Measurements from ENCODE around the gene PBRM1. TPM values are rescaled to one million over a fixed set of nuclear protein-coding genes. Genes with fewer than 3 reads are reported as not detected.

PBRM1 gene
- total and polyA plus RNA-seq, 2 donors (not counting 1 experiment from before 2014, with no cell fraction given), result 16.8 to 85.9 TPM

DNA sequence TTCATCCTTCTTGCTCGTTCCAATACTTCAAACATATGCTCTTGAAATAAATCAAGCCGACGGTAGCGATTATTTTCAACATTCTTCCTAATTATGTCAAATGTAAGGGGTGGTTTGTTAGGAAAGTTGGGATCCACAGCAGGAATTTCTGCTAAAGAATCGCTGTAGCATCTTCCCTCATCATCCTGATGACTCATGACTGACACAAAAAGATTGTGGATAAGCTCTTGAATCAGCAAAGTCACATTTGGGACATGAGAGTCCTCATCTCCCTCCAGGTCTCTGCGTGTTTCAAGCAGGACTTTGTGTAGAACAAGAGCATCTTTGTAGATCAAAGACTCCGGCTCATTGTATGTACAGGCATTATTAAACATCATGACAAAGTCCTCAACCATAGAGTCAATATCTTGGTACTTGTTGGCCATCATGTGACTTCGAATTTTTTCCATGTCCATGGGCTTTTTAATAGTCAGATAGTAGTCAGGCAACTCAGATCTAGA lies 76.3 kb downstream of the PBRM1 start:
- ChIA-PET CTCF (no interaction called here), POLR2A (no interaction called here)
- H3K36me3 ChIP-seq (replicated peaks in 1 of 2; ENCODE audit: control extremely low read depth in 1 of 2, control insufficient read depth in 1 of 2, extremely low read depth in 1 of 2, insufficient read depth in 2 of 2, low read length in 1 of 2), result peaks cover 4 to 62% of the 10 kb centered on the region in 2 experiments
- no peak overlapping the region for H3K27ac ChIP-seq (ENCODE audit: low read length in 2 of 2)
- TF ChIP-seq, protein P1, sequence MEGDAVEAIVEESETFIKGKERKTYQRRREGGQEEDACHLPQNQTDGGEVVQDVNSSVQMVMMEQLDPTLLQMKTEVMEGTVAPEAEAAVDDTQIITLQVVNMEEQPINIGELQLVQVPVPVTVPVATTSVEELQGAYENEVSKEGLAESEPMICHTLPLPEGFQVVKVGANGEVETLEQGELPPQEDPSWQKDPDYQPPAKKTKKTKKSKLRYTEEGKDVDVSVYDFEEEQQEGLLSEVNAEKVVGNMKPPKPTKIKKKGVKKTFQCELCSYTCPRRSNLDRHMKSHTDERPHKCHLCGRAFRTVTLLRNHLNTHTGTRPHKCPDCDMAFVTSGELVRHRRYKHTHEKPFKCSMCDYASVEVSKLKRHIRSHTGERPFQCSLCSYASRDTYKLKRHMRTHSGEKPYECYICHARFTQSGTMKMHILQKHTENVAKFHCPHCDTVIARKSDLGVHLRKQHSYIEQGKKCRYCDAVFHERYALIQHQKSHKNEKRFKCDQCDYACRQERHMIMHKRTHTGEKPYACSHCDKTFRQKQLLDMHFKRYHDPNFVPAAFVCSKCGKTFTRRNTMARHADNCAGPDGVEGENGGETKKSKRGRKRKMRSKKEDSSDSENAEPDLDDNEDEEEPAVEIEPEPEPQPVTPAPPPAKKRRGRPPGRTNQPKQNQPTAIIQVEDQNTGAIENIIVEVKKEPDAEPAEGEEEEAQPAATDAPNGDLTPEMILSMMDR (IDR thresholded peaks at IDR 0.05), result no peak
- no peak for TF ChIP-seq EZH2 (IDR thresholded peaks at IDR 0.05; ENCODE audit: borderline replicate concordance, insufficient read depth, low read depth, low read length, poor library complexity, severe bottlenecking)
- H3K9me3 Mint-ChIP-seq (ENCODE audit: insufficient read depth), result no peaks in the 10 kb centered on the region
- no peaks in the 10 kb centered on the region for H3K27me3 Mint-ChIP-seq
- peaks cover 1% of the 10 kb centered on the region for H3K4me1 Mint-ChIP-seq
- H3K79me2 ChIP-seq (ENCODE audit: control insufficient read depth, insufficient read depth, low read length), result peaks cover 11% of the 10 kb centered on the region
- H3K27ac Mint-ChIP-seq, result no peak overlapping the region
- intact Hi-C loops (cut with micrococcal nuclease), result no loop called here
- no peaks in the 10 kb centered on the region for H3K27me3 ChIP-seq (replicated peaks in 1 of 4; ENCODE audit: control extremely low read depth in 1 of 4, control insufficient read depth in 3 of 4, insufficient read depth in 4 of 4, low read length in 3 of 4)
- H3K4me3 ChIP-seq (ENCODE audit: control extremely low read depth in 1 of 5, extremely low read depth in 1 of 5, insufficient read depth in 1 of 5, low read depth in 2 of 5, low read length in 4 of 5), result no peak overlapping the region
- no peak overlapping the region for H3K4me3 Mint-ChIP-seq
- WGBS (ENCODE audit: insufficient coverage), result 100% methylated on average over 1 of the region's 8 CpGs
- H3K4me1 ChIP-seq (ENCODE audit: control insufficient read depth in 2 of 2, insufficient read depth in 2 of 2, low read length in 2 of 2), result no peaks in the 10 kb centered on the region
- ATAC-seq (ENCODE audit: low read depth), result no peak
- H2AFZ ChIP-seq (ENCODE audit: insufficient read depth, low read depth, low read length, poor library complexity, severe bottlenecking), result no peak overlapping the region
- no peak for DNase-seq
- H3K9ac ChIP-seq (ENCODE audit: low read length), result no peak overlapping the region
- H3K4me2 ChIP-seq (replicated peaks; ENCODE audit: low read depth, low read length, poor library complexity, severe bottlenecking), result no peak overlapping the region
- no peaks in the 10 kb centered on the region for H3K9me3 ChIP-seq (ENCODE audit: control extremely low read depth in 1 of 3, control insufficient read depth in 2 of 3, insufficient read depth in 1 of 3, low read length in 2 of 3)
- peaks cover 2% of the 10 kb centered on the region for H4K20me1 ChIP-seq (ENCODE audit: control insufficient read depth, insufficient read depth, low read length, poor library complexity, severe bottlenecking)

DNA sequence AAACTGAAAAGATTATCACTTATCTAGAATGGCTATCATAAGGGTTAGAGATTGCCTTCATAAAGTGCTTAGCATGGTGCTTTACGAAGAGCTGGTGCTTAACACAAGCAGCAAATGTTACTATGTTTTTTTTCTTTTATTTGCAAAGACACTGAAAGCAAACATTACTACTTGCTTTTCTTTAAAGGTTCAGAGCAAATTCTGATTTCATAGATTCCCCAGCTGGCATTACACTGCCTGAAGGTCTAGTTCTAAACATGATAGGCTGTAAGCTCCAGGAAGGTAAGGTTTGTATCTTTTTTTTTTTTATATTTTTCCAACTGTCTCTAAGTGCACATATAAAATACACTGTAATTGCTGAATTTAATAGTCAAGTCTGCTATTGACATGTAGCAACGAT lies 77.4 kb downstream of the PBRM1 start:
- Mint-ChIP-seq H3K27ac (no peak overlapping the region), H3K4me1 (peaks cover 1% of the 10 kb centered on the region), H3K9me3 (ENCODE audit: insufficient read depth) (no peaks in the 10 kb centered on the region), H3K27me3 (no peaks in the 10 kb centered on the region), H3K4me3 (no peak overlapping the region)
- DNase-seq (no peak), ATAC-seq (ENCODE audit: low read depth) (no peak)
- no CpG with 5 or more reads among the region's 2 CpGs for WGBS (ENCODE audit: insufficient coverage)
- Histone ChIP-seq H3K79me2 (ENCODE audit: control insufficient read depth, insufficient read depth, low read length) (peaks cover 11% of the 10 kb centered on the region), H3K9me3 (ENCODE audit: control extremely low read depth in 1 of 3, control insufficient read depth in 2 of 3, insufficient read depth in 1 of 3, low read length in 2 of 3) (no peaks in the 10 kb centered on the region), H3K36me3 (replicated peaks in 1 of 2; ENCODE audit: control extremely low read depth in 1 of 2, control insufficient read depth in 1 of 2, extremely low read depth in 1 of 2, insufficient read depth in 2 of 2, low read length in 1 of 2) (peaks cover 8 to 68% of the 10 kb centered on the region in 2 experiments), H3K4me1 (ENCODE audit: control insufficient read depth in 2 of 2, insufficient read depth in 2 of 2, low read length in 2 of 2) (no peaks in the 10 kb centered on the region), H3K27ac (ENCODE audit: low read length in 2 of 2) (no peak overlapping the region), H3K9ac (ENCODE audit: low read length) (no peak overlapping the region), H3K4me2 (replicated peaks; ENCODE audit: low read depth, low read length, poor library complexity, severe bottlenecking) (no peak overlapping the region), H3K4me3 (ENCODE audit: control extremely low read depth in 1 of 5, extremely low read depth in 1 of 5, insufficient read depth in 1 of 5, low read depth in 2 of 5, low read length in 4 of 5) (no peak overlapping the region), H3K27me3 (replicated peaks in 1 of 4; ENCODE audit: control extremely low read depth in 1 of 4, control insufficient read depth in 3 of 4, insufficient read depth in 4 of 4, low read length in 3 of 4) (no peaks in the 10 kb centered on the region), H2AFZ (ENCODE audit: insufficient read depth, low read depth, low read length, poor library complexity, severe bottlenecking) (no peak overlapping the region), H4K20me1 (ENCODE audit: control insufficient read depth, insufficient read depth, low read length, poor library complexity, severe bottlenecking) (peaks cover 4% of the 10 kb centered on the region)
- intact Hi-C loops (cut with micrococcal nuclease), result no loop called here
- no peak for TF ChIP-seq EZH2 (IDR thresholded peaks at IDR 0.05; ENCODE audit: borderline replicate concordance, insufficient read depth, low read depth, low read length, poor library complexity, severe bottlenecking)
- TF ChIP-seq, protein P1 (IDR thresholded peaks at IDR 0.05), result no peak
- CTCF ChIA-PET, result no interaction called here
- POLR2A ChIA-PET, result no interaction called here
